ENCODE data around the gene PCSK6.
"Not testable (repeated sequence)": the region's sequence is repeated elsewhere in the genome, so short reads cannot be mapped to it uniquely, and the experiment has no call there.

Gene PCSK6

GRCh38 chr15:101372960-101373525 lies 116.5 kb downstream of the PCSK6 start:
- DNase-seq = no peak

GRCh38 chr15:101372149-101372577 lies 117.3 kb downstream of the PCSK6 start:
- DNase-seq = no peak

- no peak for DNase-seq
These were observed 118.0 kb downstream of the PCSK6 start for GRCh38 chr15:101371519-101371918.

- DNase-seq = no peak
These were observed 118.4 kb downstream of the PCSK6 start for GRCh38 chr15:101371081-101371480.

- DNase-seq = no peak
These were observed 119.0 kb downstream of the PCSK6 start for GRCh38 chr15:101370330-101371024.

- DNase-seq = no peak
These were observed 119.8 kb downstream of the PCSK6 start for GRCh38 chr15:101369676-101370075.

GRCh38 chr15:101368861-101369642 lies 120.5 kb downstream of the PCSK6 start:
- peak; percentile 58 for DNase-seq

GRCh38 chr15:101368086-101368780 lies 121.3 kb downstream of the PCSK6 start:
- no peak for DNase-seq

- no peak for DNase-seq
These were observed 122.7 kb downstream of the PCSK6 start for GRCh38 chr15:101366853-101367252.

- no peak for DNase-seq
These were observed 126.4 kb downstream of the PCSK6 start for GRCh38 chr15:101362986-101363566.

- DNase-seq = no peak
These were observed 127.1 kb downstream of the PCSK6 start for GRCh38 chr15:101362359-101362758.

GRCh38 chr15:101361418-101361817 lies 128.1 kb downstream of the PCSK6 start:
- no peak for DNase-seq

GRCh38 chr15:101359365-101359947 lies 130.1 kb downstream of the PCSK6 start:
- no peak for DNase-seq

GRCh38 chr15:101358895-101359294 lies 130.6 kb downstream of the PCSK6 start:
- DNase-seq = no peak

- DNase-seq = no peak
These were observed 131.6 kb downstream of the PCSK6 start for GRCh38 chr15:101357885-101358284.

- no peak for DNase-seq
These were observed 132.2 kb downstream of the PCSK6 start for GRCh38 chr15:101357333-101357732.

- not testable (repeated sequence) for DNase-seq
These were observed 132.9 kb downstream of the PCSK6 start for GRCh38 chr15:101356512-101357172.

GRCh38 chr15:101355678-101356464 lies 133.6 kb downstream of the PCSK6 start:
- no peak for DNase-seq

- DNase-seq = no peak
These were observed 134.4 kb downstream of the PCSK6 start for GRCh38 chr15:101354891-101355623.

- DNase-seq = no peak
These were observed 136.3 kb downstream of the PCSK6 start for GRCh38 chr15:101353240-101353639.

Data from retina (tissue), 1 donor.